NCI-H446 treated with DMSO at 0.1 percent for 48 hours (cell line): ENCODE results near the gene STK11.

Experiments used
- DNase-seq: peaks from one replicate; lab custom pipeline; 2025; lab: John Stamatoyannopoulos, UW

STK11 gene

GRCh38 chr19:1273263-1274041 is 67.9 kb downstream of the STK11 start:
- no peak for DNase-seq

GRCh38 chr19:1274081-1274851 is 68.7 kb downstream of the STK11 start:
- no peak for DNase-seq

GRCh38 chr19:1274852-1275259 is 69.3 kb downstream of the STK11 start:
- DNase-seq: no peak

GRCh38 chr19:1275260-1275975 is 69.8 kb downstream of the STK11 start, which contains the start of gene FAM174C:
TSS of gene FAM174C (plus strand) at chr19:1275530. CDS start at chr19:1275550, 20 bp downstream.
- peak; percentile 96 for DNase-seq

- DNase-seq: no peak
These were observed 70.5 kb downstream of the STK11 start for GRCh38 chr19:1275976-1276627.

- DNase-seq: no peak
These were observed 71.0 kb downstream of the STK11 start for GRCh38 chr19:1276628-1277022.

GRCh38 chr19:1277061-1277460 is 71.5 kb downstream of the STK11 start:
- DNase-seq: no peak
